DOHH2 (cell line): Measurements from ENCODE around the gene SF3A1.

Experiments used
- H3F3A ChIP-seq: fragments of 200-600 bp; sonication (generic), shearing (Covaris generic); 2 replicates; pipeline ENCODE4 v1.6.0; 2016; ENCODE audit warnings: antibody characterized with exemption, mild to moderate bottlenecking; ENCODE audit not compliant: control insufficient read depth, insufficient read depth
- H3K27ac ChIP-seq: fragments of 200-600 bp; sonication (generic); 2 replicates; pipeline ENCODE4 v1.5.1; 2014; ENCODE audit warnings: low read depth, mild to moderate bottlenecking, low read length, moderate library complexity
- H3K27me3 ChIP-seq: fragments of 200-600 bp; sonication (generic); 2 replicates; pipeline ENCODE4 v1.6.1; 2014; ENCODE audit warnings: mild to moderate bottlenecking, low read length, mixed read lengths; ENCODE audit not compliant: control insufficient read depth
- H3K36me3 ChIP-seq: fragments of 200-600 bp; sonication (generic); 2 replicates; pipeline ENCODE4 v1.6.1; 2014; ENCODE audit warnings: mild to moderate bottlenecking, low read length, moderate library complexity, mixed read lengths; ENCODE audit not compliant: control insufficient read depth
- H3K4me1 ChIP-seq: fragments of 200-600 bp; sonication (generic); 2 replicates; pipeline ENCODE4 v1.6.1; 2014; ENCODE audit warnings: mild to moderate bottlenecking, low read length, mixed read lengths; ENCODE audit not compliant: control insufficient read depth
- H3K4me2 ChIP-seq: fragments of 200-600 bp; sonication (generic); 2 replicates; pipeline ENCODE4 v1.6.0; 2014; ENCODE audit warnings: mild to moderate bottlenecking, low read length, moderate library complexity
- H3K4me3 ChIP-seq: fragments of 200-600 bp; sonication (generic); 2 replicates; pipeline ENCODE4 v1.5.1; 2014; ENCODE audit warnings: mild to moderate bottlenecking, low read length, mixed read lengths
- H3K79me2 ChIP-seq: fragments of 200-600 bp; sonication (generic); 2 replicates; pipeline ENCODE4 v1.6.1; 2014; ENCODE audit warnings: mild to moderate bottlenecking, low read length, mixed read lengths; ENCODE audit not compliant: control insufficient read depth
- H3K9me2 ChIP-seq: fragments of 200-600 bp; sonication (generic); replicated peaks from 2 replicates; pipeline ENCODE4 v1.6.1; 2014; ENCODE audit warnings: mild to moderate bottlenecking, low read length, mixed read lengths; ENCODE audit not compliant: control insufficient read depth
- H3K9me3 ChIP-seq: fragments of 200-600 bp; sonication (generic); 2 replicates; pipeline ENCODE4 v1.6.1; 2014; ENCODE audit warnings: antibody characterized with exemption, low read length, mixed read lengths; ENCODE audit not compliant: control insufficient read depth, insufficient read depth
- H4K20me1 ChIP-seq: fragments of 200-600 bp; sonication (generic); 2 replicates; pipeline ENCODE4 v1.6.0; 2014; ENCODE audit warnings: low read depth, mild to moderate bottlenecking, antibody characterized with exemption, low read length, moderate library complexity; ENCODE audit not compliant: control insufficient read depth, insufficient read depth
- CTCF ChIP-seq: fragments of 200-600 bp; sonication (generic); IDR thresholded peaks from one replicate; pipeline ENCODE4 v1.5.1; 2014; ENCODE audit warnings: antibody characterized with exemption, mild to moderate bottlenecking, low read depth, low read length; ENCODE audit not compliant: poor library complexity, severe bottlenecking
- EZH2phosphoT487 ChIP-seq: fragments of 200-600 bp; sonication (generic); IDR thresholded peaks from 2 replicates; pipeline ENCODE4 v1.6.1; 2017; ENCODE audit warnings: borderline replicate concordance, mild to moderate bottlenecking, antibody characterized with exemption, low read length, moderate library complexity, mixed read lengths

The SF3A1 gene

DNA sequence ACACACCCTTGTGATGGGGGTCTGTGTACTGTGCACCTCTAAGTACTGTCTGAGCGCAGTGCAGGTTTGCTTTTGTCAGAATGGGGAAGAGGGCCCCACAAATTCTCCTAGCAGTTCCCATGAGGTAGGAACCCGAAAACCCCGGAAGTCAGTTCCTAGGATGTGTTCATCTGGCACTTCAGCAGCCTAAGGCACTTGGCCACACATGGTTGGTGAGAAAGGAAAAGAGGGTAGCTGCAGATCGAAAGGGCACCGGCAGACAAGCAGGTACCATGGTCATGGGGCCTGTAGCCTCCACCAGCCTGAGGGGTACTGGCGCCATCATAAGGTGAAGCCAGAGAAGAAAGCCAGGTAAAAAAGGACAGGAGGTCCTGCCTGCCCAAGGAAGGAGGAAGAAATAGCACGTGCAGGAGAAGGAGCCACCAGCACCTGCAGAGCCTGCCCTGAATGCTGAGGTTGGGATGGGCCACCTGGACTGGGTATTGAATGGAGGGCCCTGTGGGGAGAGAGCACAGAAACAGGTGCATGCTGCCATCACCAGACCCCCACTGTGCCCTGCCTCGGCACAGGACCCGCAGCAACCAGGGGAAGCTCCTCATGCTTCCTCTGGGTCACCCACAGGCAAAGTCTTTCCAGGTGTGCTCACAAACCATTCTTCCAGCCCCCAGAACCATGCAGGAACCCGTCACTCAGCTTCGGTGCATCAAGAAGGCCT lies 59.3 kb downstream of the SF3A1 start:
- TF ChIP-seq EZH2phosphoT487 (no peak), CTCF (no peak)
- H4K20me1 ChIP-seq, result no peaks in the 10 kb centered on the region
- H3K27ac ChIP-seq, result no peak overlapping the region
- peaks cover 6% of the 10 kb centered on the region for H3K36me3 ChIP-seq
- H3K27me3 ChIP-seq, result no peaks in the 10 kb centered on the region
- H3K4me2 ChIP-seq, result no peak overlapping the region
- H3K79me2 ChIP-seq, result no peaks in the 10 kb centered on the region
- no peaks in the 10 kb centered on the region for H3K9me2 ChIP-seq
- H3F3A ChIP-seq, result no peaks in the 10 kb centered on the region
- no peak overlapping the region for H3K4me3 ChIP-seq
- H3K9me3 ChIP-seq, result no peaks in the 10 kb centered on the region
- H3K4me1 ChIP-seq, result peaks cover 13% of the 10 kb centered on the region

GRCh38 chr22:30296833-30297232 lies 59.9 kb downstream of the SF3A1 start:
- Histone ChIP-seq H3K4me2 (no peak overlapping the region), H3K27ac (no peak overlapping the region), H3K79me2 (no peaks in the 10 kb centered on the region), H3K4me1 (peaks cover 7% of the 10 kb centered on the region), H3F3A (no peaks in the 10 kb centered on the region), H3K4me3 (no peak overlapping the region), H3K9me2 (no peaks in the 10 kb centered on the region), H4K20me1 (no peaks in the 10 kb centered on the region), H3K9me3 (no peaks in the 10 kb centered on the region), H3K27me3 (no peaks in the 10 kb centered on the region), H3K36me3 (peaks cover 3% of the 10 kb centered on the region; the same call in 1 of the 2 replicates)
- TF ChIP-seq CTCF (no peak), EZH2phosphoT487 (no peak)

- no peak overlapping the region for H3K27ac ChIP-seq
- H3K4me2 ChIP-seq, result no peak overlapping the region
- no peaks in the 10 kb centered on the region for H3K79me2 ChIP-seq
- no peaks in the 10 kb centered on the region for H3K9me3 ChIP-seq
- H3K27me3 ChIP-seq, result no peaks in the 10 kb centered on the region
- H3K4me1 ChIP-seq, result peaks cover 5% of the 10 kb centered on the region
- H3F3A ChIP-seq, result no peaks in the 10 kb centered on the region
- H3K4me3 ChIP-seq, result no peak overlapping the region
- TF ChIP-seq EZH2phosphoT487 (no peak), CTCF (no peak)
- no peaks in the 10 kb centered on the region for H3K9me2 ChIP-seq
- H4K20me1 ChIP-seq, result no peaks in the 10 kb centered on the region
- H3K36me3 ChIP-seq, result no peaks in the 10 kb centered on the region; the same call in 1 of the 2 replicates
These were observed 60.4 kb downstream of the SF3A1 start for GRCh38 chr22:30296324-30296723.
